B cell (primary cell): Measurements from ENCODE around the gene GART. TPM values are rescaled to one million over a fixed set of nuclear protein-coding genes. Genes with fewer than 3 reads are reported as not detected.

ENCODE experiments used
- ATAC-seq: fragments of 200-7000 bp; cut with Tn5 transposase; one replicate; pipeline ENCODE4 v1.10.0; 2021; ENCODE audit warnings: low read depth, mild to moderate bottlenecking, moderate number of reproducible peaks, moderate library complexity
- CTCF ChIA-PET: fragments of 350-600 bp; sonication (Branson Sonifier 250); formaldehyde crosslinking; loops from one replicate; lab custom pipeline; 2021; ENCODE audit warnings: antibody characterized with exemption, inconsistent platforms; lab: Charles Lee
- POLR2A ChIA-PET: fragments of 350-600 bp; sonication (Branson Sonifier 250); formaldehyde crosslinking; loops from one replicate; lab custom pipeline; 2021; ENCODE audit warnings: antibody characterized with exemption; lab: Charles Lee
- DNase-seq: peaks from one replicate; pipeline ENCODE4 v3.0.0; 2013
- H2AFZ ChIP-seq: 2 replicates; pipeline ENCODE4 v1.6.1; 2012; ENCODE audit warnings: mild to moderate bottlenecking, low read depth, low read length; ENCODE audit not compliant: insufficient read depth, poor library complexity, severe bottlenecking
- H3K27ac ChIP-seq, 2 donors: 1 replicate in 1 of 2; 2 replicates in 1 of 2; pipeline ENCODE4 v1.5.1; 2012 to 2013; ENCODE audit warnings: low read length in 2 of 2, mild to moderate bottlenecking in 2 of 2, moderate library complexity in 1 of 2
- H3K27me3 ChIP-seq, 4 experiments: fragments of 200-600 bp in 1 of 4; sonication (generic) in 1 of 4; replicated peaks in 1 of 4; 1 replicate in 2 of 4; 2 replicates in 2 of 4; pipeline versions ENCODE4 v1.6.1 to v1.7.0; 2013 to 2016; ENCODE audit warnings: low read length in 3 of 4, mild to moderate bottlenecking in 2 of 4, mixed read lengths in 1 of 4, moderate library complexity in 1 of 4; ENCODE audit not compliant: insufficient read depth in 4 of 4, control insufficient read depth in 3 of 4; ENCODE audit errors: control extremely low read depth in 1 of 4
- H3K36me3 ChIP-seq, 2 experiments: replicated peaks in 1 of 2; 1 replicate in 1 of 2; 2 replicates in 1 of 2; pipeline versions ENCODE4 v1.6.1 to v1.7.1; 2013; ENCODE audit warnings: low read length in 1 of 2; ENCODE audit not compliant: insufficient read depth in 2 of 2, control insufficient read depth in 1 of 2; ENCODE audit errors: control extremely low read depth in 1 of 2, extremely low read depth in 1 of 2
- H3K4me1 ChIP-seq, 2 donors: fragments of 200-600 bp in 1 of 2; sonication (generic) in 1 of 2; 1 replicate in 1 of 2; 2 replicates in 1 of 2; pipeline versions ENCODE4 v1.5.1 to v1.6.1; 2013 to 2017; ENCODE audit warnings: low read length in 2 of 2; ENCODE audit not compliant: control insufficient read depth in 2 of 2, insufficient read depth in 2 of 2
- H3K4me2 ChIP-seq: replicated peaks from 2 replicates; pipeline ENCODE3; 2012; ENCODE audit warnings: mild to moderate bottlenecking, low read depth, low read length; ENCODE audit not compliant: poor library complexity, severe bottlenecking
- H3K4me3 ChIP-seq, 5 experiments: fragments of 200-600 bp in 1 of 5; sonication (generic) in 1 of 5; 1 replicate in 3 of 5; 2 replicates in 2 of 5; pipeline versions ENCODE4 v1.5.1 to v1.7.0; 2011 to 2016; ENCODE audit warnings: low read length in 4 of 5, mild to moderate bottlenecking in 4 of 5, low read depth in 2 of 5, control low read depth in 1 of 5, moderate library complexity in 1 of 5; ENCODE audit not compliant: insufficient read depth in 1 of 5; ENCODE audit errors: control extremely low read depth in 1 of 5, extremely low read depth in 1 of 5
- H3K79me2 ChIP-seq: fragments of 200-600 bp; sonication (generic); one replicate; pipeline ENCODE4 v1.6.0; 2016; ENCODE audit warnings: low read length; ENCODE audit not compliant: control insufficient read depth, insufficient read depth
- H3K9ac ChIP-seq: fragments of 200-600 bp; sonication (generic); 2 replicates; pipeline ENCODE4 v1.6.1; 2017; ENCODE audit warnings: mild to moderate bottlenecking, low read length, moderate library complexity
- H3K9me3 ChIP-seq, 3 donors: one replicate each; pipeline versions ENCODE4 v1.6.1 to v1.7.1; 2013; ENCODE audit warnings: low read length in 2 of 3; ENCODE audit not compliant: control insufficient read depth in 2 of 3, insufficient read depth in 1 of 3; ENCODE audit errors: control extremely low read depth in 1 of 3
- H4K20me1 ChIP-seq: 2 replicates; pipeline ENCODE4 v1.6.0; 2012; ENCODE audit warnings: mild to moderate bottlenecking, low read length; ENCODE audit not compliant: insufficient read depth, control insufficient read depth, poor library complexity, severe bottlenecking
- H3K27ac Mint-ChIP-seq: one replicate; pipeline ENCODE4 v1.8.0; 2021; ENCODE audit warnings: mixed read lengths
- H3K27me3 Mint-ChIP-seq: one replicate; pipeline ENCODE4 v1.8.0; 2021; ENCODE audit warnings: mixed read lengths
- H3K4me1 Mint-ChIP-seq: one replicate; pipeline ENCODE4 v1.8.0; 2021; ENCODE audit warnings: mixed read lengths
- H3K4me3 Mint-ChIP-seq: one replicate; pipeline ENCODE4 v1.8.0; 2021; ENCODE audit warnings: mixed read lengths
- H3K9me3 Mint-ChIP-seq: one replicate; pipeline ENCODE4 v1.8.0; 2022; ENCODE audit warnings: mixed read lengths; ENCODE audit not compliant: insufficient read depth
- EZH2 ChIP-seq: IDR thresholded peaks from 2 replicates; pipeline ENCODE4 v1.6.1; 2012; ENCODE audit warnings: borderline replicate concordance, low read depth, mild to moderate bottlenecking, moderate library complexity, low read length; ENCODE audit not compliant: insufficient read depth, poor library complexity, severe bottlenecking
- WGBS: methylation state at CpG from one replicate; pipeline ENCODE4 v1.1.5; 2013; ENCODE audit warnings: missing lambda C conversion rate; ENCODE audit not compliant: insufficient coverage; 5-methylcytosine and 5-hydroxymethylcytosine counted together
- intact Hi-C: fragments of 100-400 bp; cut with micrococcal nuclease; formaldehyde crosslinking; loops from one replicate; pipeline ENCODE4 v1.10.0; 2022
- polyA plus RNA-seq: library from polyadenylated mRNA; depleted of rRNA; stranded (reverse); fragments of >200 nt; gene quantifications from 2 replicates; pipeline ENCODE4 v1.2.3, GENCODE V29; 2012
- total RNA-seq, 2 donors: library from RNA; stranded (reverse); fragments of 120-200 nt in 1 of 2; gene quantifications; 1 replicate in 1 of 2; 2 replicates in 1 of 2; pipeline versions ENCODE4 v1.2.3 to v1.2.4, GENCODE V29; 2013 to 2022
- TF ChIP-seq, protein P1 (sequence below): fragments of 200-600 bp; IDR thresholded peaks from one replicate; pipeline ENCODE4 v1.8.0; 2022; ENCODE audit warnings: antibody characterized with exemption, mild to moderate bottlenecking

GART gene
- total and polyA plus RNA-seq, 2 donors (not counting 1 experiment from before 2014, with no cell fraction given), result 8.7 to 58.3 TPM

DNA sequence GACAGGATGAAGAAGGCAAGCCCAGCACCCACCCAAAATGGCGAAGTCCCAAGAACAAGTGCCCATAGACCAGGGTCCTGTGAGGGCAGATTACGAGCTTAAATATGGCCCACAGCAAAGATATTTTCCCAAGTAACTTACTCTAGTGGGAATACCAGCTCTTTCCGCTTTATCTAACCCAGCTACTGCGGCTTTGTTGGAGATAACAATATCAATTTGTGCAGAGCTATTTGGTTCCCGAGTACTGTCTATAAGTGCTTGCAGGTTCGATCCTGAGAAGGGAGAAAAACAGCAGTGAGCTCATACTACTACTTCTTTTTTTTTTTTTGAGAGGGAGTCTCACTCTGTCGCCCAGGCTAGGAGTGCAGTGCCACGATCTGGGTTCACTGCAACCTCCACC is 36.1 kb downstream of the GART start:
- CTCF ChIA-PET, result interaction anchor here (1.2 kb wide), 1 partner anchor 26 kb away, joined by 3 read pairs; the partner anchor contains the start of gene TMEM50B
- TF ChIP-seq, protein P1, sequence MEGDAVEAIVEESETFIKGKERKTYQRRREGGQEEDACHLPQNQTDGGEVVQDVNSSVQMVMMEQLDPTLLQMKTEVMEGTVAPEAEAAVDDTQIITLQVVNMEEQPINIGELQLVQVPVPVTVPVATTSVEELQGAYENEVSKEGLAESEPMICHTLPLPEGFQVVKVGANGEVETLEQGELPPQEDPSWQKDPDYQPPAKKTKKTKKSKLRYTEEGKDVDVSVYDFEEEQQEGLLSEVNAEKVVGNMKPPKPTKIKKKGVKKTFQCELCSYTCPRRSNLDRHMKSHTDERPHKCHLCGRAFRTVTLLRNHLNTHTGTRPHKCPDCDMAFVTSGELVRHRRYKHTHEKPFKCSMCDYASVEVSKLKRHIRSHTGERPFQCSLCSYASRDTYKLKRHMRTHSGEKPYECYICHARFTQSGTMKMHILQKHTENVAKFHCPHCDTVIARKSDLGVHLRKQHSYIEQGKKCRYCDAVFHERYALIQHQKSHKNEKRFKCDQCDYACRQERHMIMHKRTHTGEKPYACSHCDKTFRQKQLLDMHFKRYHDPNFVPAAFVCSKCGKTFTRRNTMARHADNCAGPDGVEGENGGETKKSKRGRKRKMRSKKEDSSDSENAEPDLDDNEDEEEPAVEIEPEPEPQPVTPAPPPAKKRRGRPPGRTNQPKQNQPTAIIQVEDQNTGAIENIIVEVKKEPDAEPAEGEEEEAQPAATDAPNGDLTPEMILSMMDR, result no peak
- no peak for TF ChIP-seq EZH2
- peaks cover 0 to 36% of the 10 kb centered on the region in 2 experiments for H3K36me3 ChIP-seq
- H3K9ac ChIP-seq, result no peak overlapping the region
- H3K27ac Mint-ChIP-seq, result no peak overlapping the region
- ATAC-seq, result no peak
- intact Hi-C loops, result no loop called here
- WGBS, result 100% methylated on average over 1 of the region's 8 CpGs
- H3K9me3 ChIP-seq, result no peaks in the 10 kb centered on the region
- H3K4me3 ChIP-seq, result no peak overlapping the region
- no peaks in the 10 kb centered on the region for H3K4me1 ChIP-seq
- no peak overlapping the region for H2AFZ ChIP-seq
- no peak overlapping the region for H3K4me3 Mint-ChIP-seq
- H3K27me3 Mint-ChIP-seq, result no peaks in the 10 kb centered on the region
- H3K79me2 ChIP-seq, result no peaks in the 10 kb centered on the region
- POLR2A ChIA-PET, result interaction anchor here (0.6 kb wide), 1 partner anchor 88 kb away, joined by 10 read pairs; no protein-coding TSS in a partner anchor
- H3K27me3 ChIP-seq, result no peaks in the 10 kb centered on the region
- no peak overlapping the region for H3K27ac ChIP-seq
- H4K20me1 ChIP-seq, result no peaks in the 10 kb centered on the region
- H3K4me1 Mint-ChIP-seq, result no peaks in the 10 kb centered on the region
- H3K4me2 ChIP-seq, result no peak overlapping the region
- no peak for DNase-seq
- H3K9me3 Mint-ChIP-seq, result peaks cover 3% of the 10 kb centered on the region

GRCh38 chr21:33496345-33496744 is 45.6 kb downstream of the GART start:
- Histone ChIP-seq H3K9ac (no peak overlapping the region), H3K79me2 (no peaks in the 10 kb centered on the region), H3K4me2 (no peak overlapping the region), H3K36me3 (no peaks in the 10 kb centered on the region), H2AFZ (no peak overlapping the region), H3K9me3 (no peaks in the 10 kb centered on the region), H3K27ac (no peak overlapping the region), H4K20me1 (no peaks in the 10 kb centered on the region), H3K4me1 (peaks cover 0 to 4% of the 10 kb centered on the region in 2 donors), H3K4me3 (no peak overlapping the region), H3K27me3 (no peaks in the 10 kb centered on the region)
- ChIA-PET POLR2A (no interaction called here), CTCF (no interaction called here)
- no peak for TF ChIP-seq EZH2
- ATAC-seq (no peak), DNase-seq (no peak)
- WGBS, result 66% methylated on average over 6 of the region's 7 CpGs
- Mint-ChIP-seq H3K4me3 (no peak overlapping the region), H3K9me3 (no peaks in the 10 kb centered on the region), H3K27me3 (no peaks in the 10 kb centered on the region), H3K27ac (no peak overlapping the region), H3K4me1 (peaks cover 5% of the 10 kb centered on the region)
- intact Hi-C loops, result no loop called here
